Mesothelial cell of epicardium (in vitro differentiated cells): Measurements from ENCODE around the gene PNPO. TPM values are rescaled to one million over a fixed set of nuclear protein-coding genes. Genes with fewer than 3 reads are reported as not detected.

Source experiments
- DNase-seq, 2 experiments: peaks; one replicate each; pipeline ENCODE4 v3.0.0; 2021; ENCODE audit warnings: low spot score in 2 of 2; ENCODE audit not compliant: unreplicated experiment in 2 of 2
- H3K27ac Mint-ChIP-seq: 2 replicates; pipeline ENCODE4 v1.8.0; 2021; ENCODE audit warnings: mixed read lengths
- H3K27me3 Mint-ChIP-seq: 2 replicates; pipeline ENCODE4 v1.8.0; 2021; ENCODE audit warnings: low read depth, mixed read lengths
- H3K36me3 Mint-ChIP-seq: 2 replicates; pipeline ENCODE4 v1.8.0; 2021; ENCODE audit warnings: mixed read lengths
- H3K4me1 Mint-ChIP-seq: 2 replicates; pipeline ENCODE4 v1.8.0; 2021; ENCODE audit warnings: mixed read lengths
- H3K4me3 Mint-ChIP-seq: 2 replicates; pipeline ENCODE4 v1.8.0; 2021; ENCODE audit warnings: mild to moderate bottlenecking, moderate library complexity, mixed read lengths
- H3K9me3 Mint-ChIP-seq: 2 replicates; pipeline ENCODE4 v1.8.0; 2021; ENCODE audit warnings: mixed read lengths
- CTCF ChIP-seq: fragments of 200-600 bp; sonication (generic); IDR thresholded peaks from one replicate; pipeline ENCODE4 v1.5.0; 2021; ENCODE audit warnings: antibody characterized with exemption; ENCODE audit not compliant: unreplicated experiment
- total RNA-seq: library from RNA; stranded (reverse); gene quantifications from 3 replicates; pipeline ENCODE4 v1.2.1, GENCODE V29; 2021

The PNPO gene
- total RNA-seq, 1 donor from 2014 or later = 7.4 TPM

- no peak overlapping the region for H3K27ac Mint-ChIP-seq
- no peaks in the 10 kb centered on the region for H3K27me3 Mint-ChIP-seq
- H3K4me1 Mint-ChIP-seq = peaks cover 41% of the 10 kb centered on the region
- no peaks in the 10 kb centered on the region for H3K36me3 Mint-ChIP-seq
- no peak for DNase-seq
- no peak for TF ChIP-seq CTCF
- no peak overlapping the region for H3K4me3 Mint-ChIP-seq
- no peaks in the 10 kb centered on the region for H3K9me3 Mint-ChIP-seq
Measured at GRCh38 chr17:47952171-47953021, 11.0 kb downstream of the PNPO start.

- peaks cover 54% of the 10 kb centered on the region for H3K4me1 Mint-ChIP-seq
- no peaks in the 10 kb centered on the region for H3K36me3 Mint-ChIP-seq
- no peak overlapping the region for H3K4me3 Mint-ChIP-seq
- no peak for DNase-seq
- no peak overlapping the region for H3K27ac Mint-ChIP-seq
- H3K9me3 Mint-ChIP-seq = no peaks in the 10 kb centered on the region
- peak; percentile 46 for TF ChIP-seq CTCF
- no peaks in the 10 kb centered on the region for H3K27me3 Mint-ChIP-seq
Measured at GRCh38 chr17:47953909-47954308, 12.5 kb downstream of the PNPO start.

- Mint-ChIP-seq H3K36me3 (no peaks in the 10 kb centered on the region), H3K4me3 (peak overlapping the region; percentile 60), H3K4me1 (peaks cover 60% of the 10 kb centered on the region), H3K9me3 (no peaks in the 10 kb centered on the region), H3K27ac (peak overlapping the region; percentile 75), H3K27me3 (no peaks in the 10 kb centered on the region)
- TF ChIP-seq CTCF = no peak
- DNase-seq = no peak
Measured at GRCh38 chr17:47955497-47956461, 14.4 kb downstream of the PNPO start.

DNA sequence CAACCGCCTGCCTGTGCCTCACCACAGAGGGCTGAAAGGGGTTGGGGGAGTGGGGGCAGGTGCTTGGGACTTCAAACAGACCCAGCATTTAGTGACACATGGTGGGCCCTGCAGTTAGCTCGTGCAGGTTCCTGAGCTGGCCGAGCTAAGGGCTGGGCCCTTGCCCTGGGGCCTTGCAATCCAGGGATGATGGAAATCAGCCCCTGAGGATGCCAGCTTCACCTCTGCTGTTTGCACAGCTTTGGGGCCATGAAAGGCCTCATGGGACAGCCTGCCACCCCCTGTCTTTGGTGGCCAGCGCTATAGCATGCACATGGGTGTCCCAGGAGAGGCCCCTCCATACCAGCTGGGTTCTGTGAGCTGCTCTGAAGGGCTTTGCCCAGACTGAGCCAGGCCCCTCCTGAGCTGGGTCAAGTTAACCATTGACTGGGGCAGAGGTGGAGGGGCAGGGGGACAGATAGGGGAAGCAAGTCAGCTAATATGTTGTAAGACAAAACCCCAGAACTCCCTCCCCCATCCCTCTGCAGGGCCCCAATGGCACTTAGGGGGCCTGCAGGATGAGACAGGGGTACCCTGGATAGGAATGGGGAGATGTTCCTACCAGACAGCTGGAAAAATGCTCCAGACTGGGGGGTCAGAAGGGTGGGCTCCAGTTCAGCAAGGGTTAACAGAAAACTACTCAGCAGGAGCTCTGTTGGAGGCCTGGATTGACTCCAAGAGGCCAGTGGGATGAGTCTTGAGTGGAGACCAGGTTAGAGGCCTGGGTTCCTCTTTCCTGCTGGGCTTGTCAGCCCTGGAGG, 15.6 kb downstream of the PNPO start:
- no peaks in the 10 kb centered on the region for H3K36me3 Mint-ChIP-seq
- H3K4me1 Mint-ChIP-seq = peaks cover 60% of the 10 kb centered on the region
- H3K27ac Mint-ChIP-seq = no peak overlapping the region
- H3K9me3 Mint-ChIP-seq = peaks cover 3% of the 10 kb centered on the region
- no peaks in the 10 kb centered on the region for H3K27me3 Mint-ChIP-seq
- TF ChIP-seq CTCF = no peak
- peak overlapping the region; percentile 60 for H3K4me3 Mint-ChIP-seq
- DNase-seq = no peak
